GM21737 (cell line): Measurements from ENCODE around the gene P3H3.

Experiments used
- ATAC-seq: cut with Tn5 transposase; IDR thresholded peaks from one replicate; pipeline ENCODE4 v1.9.1; 2021; ENCODE audit warnings: mild to moderate bottlenecking, moderate library complexity; ENCODE audit not compliant: unreplicated experiment

Gene P3H3

DNA sequence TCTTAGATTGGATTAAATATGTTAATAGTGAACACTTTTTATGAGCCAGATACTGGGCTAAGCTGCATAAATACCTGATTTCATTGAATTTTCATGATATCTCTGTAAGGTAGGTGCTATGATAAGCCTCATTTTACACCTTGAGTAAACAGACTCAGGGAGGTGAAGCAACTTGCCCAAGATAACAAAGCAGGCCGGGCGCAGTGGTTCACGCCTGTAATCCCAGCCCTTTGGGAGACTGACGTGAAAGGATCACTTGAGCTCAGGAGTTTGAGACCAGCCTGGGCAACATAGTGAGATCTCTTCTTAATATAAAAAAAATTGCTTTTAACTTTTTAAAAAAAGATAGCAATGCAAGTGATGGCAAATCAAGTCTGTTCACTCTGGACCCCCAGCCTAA lies 13.9 kb downstream of the P3H3 start:
- no peak for ATAC-seq

DNA sequence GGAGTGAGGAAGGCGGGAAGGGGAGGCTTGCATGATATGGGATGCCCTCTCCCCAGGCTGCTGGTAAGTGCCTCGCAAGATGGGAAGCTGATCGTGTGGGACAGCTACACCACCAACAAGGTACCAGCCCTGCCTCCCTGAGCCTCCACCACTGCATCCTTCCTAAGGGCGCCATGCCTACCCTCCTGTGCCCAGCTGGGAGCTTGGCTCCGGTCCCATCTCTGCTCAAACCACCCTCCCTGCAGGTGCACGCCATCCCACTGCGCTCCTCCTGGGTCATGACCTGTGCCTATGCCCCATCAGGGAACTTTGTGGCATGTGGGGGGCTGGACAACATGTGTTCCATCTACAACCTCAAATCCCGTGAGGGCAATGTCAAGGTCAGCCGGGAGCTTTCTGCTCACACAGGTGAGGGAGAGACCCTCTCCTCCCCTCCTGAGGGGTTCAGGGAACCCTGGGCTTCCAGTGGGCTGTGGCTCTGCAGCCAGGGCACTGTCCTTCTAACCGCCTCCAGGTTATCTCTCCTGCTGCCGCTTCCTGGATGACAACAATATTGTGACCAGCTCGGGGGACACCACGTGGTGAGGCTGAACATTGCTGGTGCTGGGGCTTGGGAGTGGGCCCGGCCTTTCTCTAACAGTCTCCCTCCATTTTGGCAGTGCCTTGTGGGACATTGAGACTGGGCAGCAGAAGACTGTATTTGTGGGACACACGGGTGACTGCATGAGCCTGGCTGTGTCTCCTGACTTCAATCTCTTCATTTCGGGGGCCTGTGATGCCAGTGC lies 15.1 kb downstream of the P3H3 start:
- ATAC-seq: no peak

DNA sequence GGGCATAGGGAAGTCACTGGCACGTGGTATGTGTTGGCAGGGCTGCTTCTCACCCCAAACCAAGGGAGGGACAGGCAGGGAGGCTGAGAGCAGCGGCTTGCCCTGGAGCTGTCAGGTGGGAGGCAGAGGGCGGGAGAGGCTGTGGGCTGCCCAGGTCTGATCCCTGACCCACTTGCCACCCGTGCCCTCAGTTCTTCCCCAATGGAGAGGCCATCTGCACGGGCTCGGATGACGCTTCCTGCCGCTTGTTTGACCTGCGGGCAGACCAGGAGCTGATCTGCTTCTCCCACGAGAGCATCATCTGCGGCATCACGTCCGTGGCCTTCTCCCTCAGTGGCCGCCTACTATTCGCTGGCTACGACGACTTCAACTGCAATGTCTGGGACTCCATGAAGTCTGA lies 17.2 kb downstream of the P3H3 start:
- no peak for ATAC-seq

DNA sequence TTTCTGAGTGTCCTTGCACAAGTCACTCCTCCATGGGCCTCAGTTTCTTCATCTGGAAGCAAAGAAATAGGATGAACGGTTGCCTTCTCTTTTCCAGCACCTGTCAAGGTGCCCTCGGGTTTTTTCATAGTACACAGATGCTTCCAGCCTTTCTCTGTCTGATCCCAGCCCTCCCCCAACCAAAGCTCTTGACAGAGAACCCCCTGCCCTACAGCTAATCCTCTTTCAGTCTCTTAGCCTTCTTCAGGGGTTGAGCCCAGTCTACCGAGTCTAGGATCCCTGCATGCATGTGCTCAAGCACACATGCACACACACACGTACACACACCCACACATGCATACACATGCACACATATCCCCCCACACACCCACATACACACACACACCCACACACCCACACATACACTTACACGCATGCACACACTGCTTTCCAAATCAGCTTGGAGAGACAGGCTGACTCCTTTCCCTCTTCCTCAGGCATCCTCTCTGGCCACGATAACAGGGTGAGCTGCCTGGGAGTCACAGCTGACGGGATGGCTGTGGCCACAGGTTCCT lies 18.2 kb downstream of the P3H3 start:
- ATAC-seq: no peak

DNA sequence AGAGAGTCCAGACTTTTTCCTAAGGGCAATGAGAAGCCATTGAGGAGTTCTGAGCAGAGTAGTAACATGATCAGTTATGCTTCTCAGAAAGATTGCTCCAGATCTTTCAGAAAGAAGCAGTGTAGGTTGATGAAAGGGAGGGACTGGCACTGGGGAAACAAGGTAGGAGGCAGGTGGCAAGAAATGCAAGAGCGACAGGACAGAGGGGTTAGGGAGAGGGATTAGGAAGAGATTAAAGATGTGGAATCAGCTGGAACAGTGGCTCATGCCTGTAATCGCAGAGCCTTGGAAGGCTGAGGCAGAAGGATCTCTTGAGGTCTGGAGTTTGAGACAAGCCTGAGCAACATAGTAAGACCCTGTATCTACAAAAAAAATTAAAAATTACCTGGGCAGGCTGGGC lies 19.5 kb downstream of the P3H3 start:
- ATAC-seq: no peak

DNA sequence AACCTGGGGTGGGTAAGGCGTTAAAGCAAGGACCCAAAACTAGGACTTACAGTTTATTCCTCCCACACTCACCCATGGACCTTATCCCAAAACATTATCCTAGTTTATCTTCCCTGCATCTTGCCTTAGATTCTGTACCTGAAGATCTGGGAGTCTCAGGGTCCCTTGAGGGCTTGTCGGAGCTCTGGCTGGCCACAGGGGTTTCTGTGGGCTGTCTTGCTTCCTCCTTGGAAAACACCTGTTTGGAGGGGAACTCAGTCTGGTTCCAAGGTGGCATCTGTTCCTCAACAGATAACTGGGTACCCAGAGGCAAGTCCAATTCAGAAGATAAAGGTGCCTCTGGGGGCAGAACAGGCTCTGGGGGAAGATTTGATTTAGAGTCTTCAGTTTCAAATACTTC lies 21.2 kb downstream of the P3H3 start:
- no peak for ATAC-seq

DNA sequence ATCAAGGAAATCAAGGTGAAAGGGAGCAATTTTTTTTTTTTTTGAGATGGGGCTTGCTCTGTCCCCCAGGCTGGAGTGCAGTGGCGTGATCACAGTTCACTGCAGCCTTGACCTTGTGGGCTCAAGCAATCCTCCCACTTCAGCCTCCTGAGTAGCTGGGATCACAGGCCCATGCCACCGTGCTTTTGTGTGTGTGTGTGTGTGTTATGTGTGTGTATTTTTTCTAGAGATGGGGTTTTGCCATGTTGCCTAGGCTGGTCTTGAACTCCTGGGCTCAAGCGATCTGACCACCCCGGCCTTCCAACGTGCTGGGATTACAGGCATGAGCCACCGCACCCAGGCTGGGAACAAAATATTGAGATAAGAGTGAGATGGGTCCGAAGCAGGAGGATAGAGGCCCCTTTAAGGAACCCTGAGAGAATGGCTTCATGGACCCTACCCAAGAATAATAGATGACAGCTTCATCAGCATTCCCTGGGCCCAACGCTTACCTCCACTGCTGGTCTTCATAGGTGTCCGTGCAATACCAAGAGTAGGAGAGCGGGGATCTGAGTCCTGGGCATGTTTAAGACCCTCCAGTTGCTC lies 21.9 kb downstream of the P3H3 start:
- no peak for ATAC-seq

DNA sequence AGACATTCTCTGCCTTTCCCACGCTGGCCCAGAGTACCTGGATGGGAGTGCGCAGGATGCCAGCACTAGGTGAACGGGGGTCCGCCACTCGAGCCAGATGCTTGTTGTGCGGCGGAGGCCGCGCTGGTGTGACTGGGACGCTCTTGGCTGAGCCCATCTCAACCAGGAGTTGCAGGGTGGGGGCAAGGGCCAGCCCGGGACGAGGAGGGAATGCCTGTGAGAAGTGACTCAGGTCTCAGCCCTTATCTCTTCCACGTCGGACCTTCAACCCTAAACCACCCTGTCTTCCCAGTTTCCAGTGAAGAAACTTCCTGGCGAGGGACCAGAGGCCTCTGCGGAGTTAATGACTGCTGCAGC lies 22.6 kb downstream of the P3H3 start:
- ATAC-seq: no peak

DNA sequence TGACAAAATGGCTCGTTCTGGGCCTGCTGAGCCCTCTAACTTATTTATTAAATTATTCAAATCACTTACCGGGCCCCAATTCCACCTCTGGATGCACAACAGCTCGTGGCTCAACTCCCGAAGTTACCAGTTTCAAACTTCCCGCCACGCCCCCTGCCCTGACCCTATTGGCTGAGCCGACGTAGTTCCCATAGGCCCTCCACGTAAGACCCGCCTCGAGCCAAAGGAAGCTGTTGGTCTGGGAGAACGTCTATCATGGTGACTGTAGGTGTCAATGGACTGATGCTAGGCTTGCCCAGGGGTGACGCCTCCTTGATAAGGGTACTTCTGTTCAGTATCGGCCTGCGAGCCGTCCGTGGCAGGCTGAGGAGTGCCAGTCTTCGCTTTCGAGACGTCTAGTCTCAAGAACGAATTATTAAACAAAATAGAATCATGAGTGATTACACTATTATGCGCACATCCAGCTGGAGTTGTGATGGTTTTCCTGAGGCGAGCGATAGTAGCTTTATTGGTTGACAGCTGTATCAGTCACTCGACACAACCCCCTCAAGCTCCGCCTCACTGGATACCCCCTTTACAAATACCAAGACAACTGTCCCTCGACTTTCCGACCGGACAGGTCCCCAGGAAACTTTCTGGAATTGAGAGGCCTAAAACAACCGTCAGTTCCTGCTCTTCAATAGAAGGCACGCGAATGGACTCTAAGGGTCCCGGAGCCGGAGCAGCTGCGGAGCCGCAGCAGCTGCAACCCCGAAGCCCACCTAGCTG lies 23.1 kb downstream of the P3H3 start, which contains the start of gene CDCA3:
CDCA3 (minus strand) TSS at position 134 of the 768 bp plus-strand sequence. CDS start 334 bp downstream, outside the sequence.
- ATAC-seq: peak; percentile 42

DNA sequence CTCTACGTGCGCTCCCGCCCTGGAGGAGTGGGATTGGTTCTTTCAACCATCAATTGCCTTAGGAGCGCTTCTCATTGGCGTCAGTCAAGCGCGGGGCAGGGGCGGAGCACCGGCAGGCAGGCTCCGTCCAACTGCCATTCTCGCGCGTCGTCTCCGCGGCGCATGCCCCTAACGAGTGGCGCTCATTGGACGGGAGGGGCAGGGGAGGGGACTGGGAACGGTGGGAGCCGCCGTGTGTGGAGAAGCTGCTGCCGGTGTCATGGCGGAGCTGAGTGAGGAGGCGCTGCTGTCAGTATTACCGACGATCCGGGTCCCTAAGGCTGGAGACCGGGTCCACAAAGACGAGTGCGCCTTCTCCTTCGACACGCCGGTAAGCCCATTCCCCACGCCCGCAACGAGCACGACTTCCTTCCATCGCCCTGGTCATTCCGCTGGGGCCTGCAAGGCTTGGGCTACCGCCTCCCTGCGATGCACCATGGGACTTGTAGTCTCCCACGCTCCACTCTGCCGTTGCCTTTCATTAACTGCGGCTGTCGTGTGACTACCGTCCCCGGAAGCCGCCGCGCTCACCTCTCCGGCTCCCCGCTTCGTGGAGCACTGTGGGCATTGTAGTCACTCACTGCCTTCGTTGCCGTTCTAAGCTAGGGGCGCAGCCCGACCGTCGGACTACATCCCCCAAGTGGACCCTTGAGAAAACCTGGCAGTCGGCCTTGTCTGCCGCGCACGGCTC lies 23.9 kb downstream of the P3H3 start, which contains the start of gene USP5:
USP5 (plus strand) TSS at position 230 of the 730 bp plus-strand sequence; CDS start at position 260, 30 bp downstream.
- peak; percentile 73 for ATAC-seq

DNA sequence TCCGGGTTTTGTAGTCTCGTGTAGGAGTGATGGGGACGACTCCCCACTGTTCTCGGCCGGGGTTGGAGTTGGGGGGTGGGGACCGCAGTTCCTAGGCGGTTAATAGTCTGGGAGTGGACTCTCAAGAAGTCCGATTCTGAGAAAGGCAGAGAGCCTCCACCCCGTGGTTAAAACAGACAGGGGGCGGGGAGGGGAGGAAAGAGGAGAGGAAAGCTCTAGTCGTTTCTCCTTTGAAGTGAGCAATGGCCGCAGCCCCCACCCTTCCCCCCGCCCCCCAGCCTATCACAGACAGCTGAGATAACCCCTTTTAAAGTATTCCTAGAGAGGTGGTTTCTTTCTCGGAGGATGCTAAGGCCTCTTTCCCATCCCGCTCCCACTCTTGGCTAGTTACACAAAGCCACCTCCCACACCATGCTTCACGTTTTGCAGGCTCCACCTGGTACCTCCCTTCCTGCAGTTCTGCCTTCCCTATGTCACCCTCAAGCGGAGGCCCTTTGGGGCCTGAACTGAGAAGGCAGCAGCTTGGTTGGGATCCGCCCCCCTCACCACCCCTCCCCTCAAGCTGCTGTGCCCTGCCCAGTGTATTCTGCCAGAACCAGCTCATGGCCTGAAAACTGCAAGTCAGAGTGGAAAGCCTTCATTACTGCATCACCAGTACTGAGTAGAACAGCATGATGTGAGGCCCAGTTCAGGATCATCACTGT lies 24.6 kb downstream of the P3H3 start:
- no peak for ATAC-seq

DNA sequence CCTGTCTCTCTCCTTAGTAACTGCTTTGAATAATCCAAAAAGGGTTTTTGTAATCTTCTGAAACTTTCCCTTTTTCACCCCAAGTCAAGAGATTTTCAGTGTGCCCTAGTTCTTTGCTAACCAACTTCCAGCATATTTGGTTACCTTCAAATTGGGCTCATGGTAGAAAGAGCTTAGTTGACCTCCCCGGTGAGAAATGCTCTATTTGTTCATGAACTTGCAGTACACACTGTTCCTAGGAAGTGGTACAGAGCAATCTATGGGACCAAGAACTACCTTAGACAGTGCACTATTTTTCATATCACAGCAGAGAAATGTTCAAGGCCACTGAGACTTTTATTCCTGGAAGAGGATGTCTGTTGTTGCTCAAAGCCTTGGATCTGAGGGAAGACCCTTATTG lies 25.4 kb downstream of the P3H3 start:
- ATAC-seq: no peak

DNA sequence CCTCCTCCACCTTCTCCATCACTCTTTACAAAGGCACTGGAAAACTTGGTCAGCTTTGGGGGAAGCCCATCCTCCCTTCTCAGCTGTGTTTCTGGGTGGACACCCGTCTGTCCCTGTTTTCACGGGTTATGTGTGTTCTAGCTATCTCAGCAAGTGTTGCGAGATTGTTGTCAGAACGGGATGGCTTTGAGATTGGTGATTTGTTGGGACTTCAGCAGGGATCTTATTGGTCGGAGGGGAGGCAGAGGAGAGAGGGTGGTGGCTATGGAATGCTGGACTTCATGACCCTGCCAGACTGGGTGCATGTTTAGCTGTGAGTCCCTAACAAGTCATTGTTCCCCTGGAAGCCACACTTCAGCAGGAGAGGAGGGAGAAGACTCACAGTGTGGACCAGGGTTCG lies 25.8 kb downstream of the P3H3 start:
- no peak for ATAC-seq

DNA sequence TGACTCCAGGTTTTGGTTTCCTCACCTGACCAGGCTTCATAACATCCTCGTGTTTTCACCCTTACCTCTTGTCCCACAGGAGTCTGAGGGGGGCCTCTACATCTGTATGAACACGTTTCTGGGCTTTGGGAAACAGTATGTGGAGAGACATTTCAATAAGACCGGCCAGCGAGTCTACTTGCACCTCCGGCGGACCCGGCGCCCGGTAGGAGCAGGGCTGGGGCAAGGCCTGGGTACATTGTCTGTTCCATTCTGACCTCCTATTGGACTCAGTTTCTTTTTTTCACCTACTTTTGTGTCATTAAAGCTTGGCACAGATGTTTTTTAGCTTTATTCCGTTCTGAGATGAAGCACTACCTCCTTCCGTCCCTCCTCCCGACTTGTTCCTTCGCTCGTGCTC lies 27.1 kb downstream of the P3H3 start:
- ATAC-seq: no peak

DNA sequence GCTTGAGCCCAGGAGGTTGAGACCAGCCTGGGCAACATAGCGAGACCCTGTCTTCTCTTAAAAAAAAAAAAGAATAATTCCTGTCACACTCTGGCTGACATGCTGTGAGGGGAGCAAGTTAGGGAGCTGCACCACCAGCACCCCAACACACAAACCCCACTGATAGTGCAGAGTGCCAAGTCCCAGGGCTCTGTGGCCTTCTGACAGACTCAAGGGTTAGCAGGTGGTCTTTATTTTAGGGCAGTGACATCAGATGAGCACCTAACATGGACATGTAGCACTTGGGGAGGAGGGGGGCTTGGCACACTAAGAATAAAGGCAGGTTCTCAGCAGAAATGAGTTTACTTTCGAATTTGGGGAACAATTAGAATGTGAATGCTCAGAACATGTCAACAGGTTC lies 30.6 kb downstream of the P3H3 start:
- no peak for ATAC-seq

DNA sequence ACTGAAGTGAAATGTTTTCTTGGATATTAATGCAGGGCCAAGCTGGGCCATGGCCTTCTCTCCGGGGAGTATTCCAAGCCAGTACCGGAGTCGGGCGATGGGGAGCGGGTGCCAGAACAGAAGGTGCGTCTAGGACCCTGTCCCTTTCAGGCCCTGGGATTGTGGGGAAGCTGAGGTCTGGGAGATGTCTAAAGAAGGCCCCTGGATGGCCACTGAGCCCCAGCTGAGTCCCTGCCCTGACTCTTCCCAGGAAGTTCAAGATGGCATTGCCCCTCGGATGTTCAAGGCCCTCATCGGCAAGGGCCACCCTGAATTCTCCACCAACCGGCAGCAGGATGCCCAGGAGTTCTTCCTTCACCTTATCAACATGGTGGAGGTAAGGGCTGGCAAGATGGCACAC lies 31.9 kb downstream of the P3H3 start:
- no peak for ATAC-seq

DNA sequence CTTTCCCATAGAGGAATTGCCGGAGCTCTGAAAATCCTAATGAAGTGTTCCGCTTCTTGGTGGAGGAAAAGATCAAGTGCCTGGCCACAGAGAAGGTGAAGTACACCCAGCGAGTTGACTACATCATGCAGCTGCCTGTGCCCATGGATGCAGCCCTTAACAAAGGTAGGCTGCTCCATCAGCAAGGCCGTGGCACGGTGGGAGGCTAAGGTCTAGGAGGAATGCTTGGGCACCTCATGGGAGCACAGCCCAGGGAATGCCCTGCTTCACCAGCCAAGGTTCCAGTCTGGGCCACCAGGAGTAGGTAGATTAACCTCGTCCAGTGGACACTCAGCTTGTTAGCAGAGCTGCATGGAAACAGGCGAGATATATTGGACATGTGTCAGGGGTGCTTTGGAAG lies 32.7 kb downstream of the P3H3 start:
- no peak for ATAC-seq

DNA sequence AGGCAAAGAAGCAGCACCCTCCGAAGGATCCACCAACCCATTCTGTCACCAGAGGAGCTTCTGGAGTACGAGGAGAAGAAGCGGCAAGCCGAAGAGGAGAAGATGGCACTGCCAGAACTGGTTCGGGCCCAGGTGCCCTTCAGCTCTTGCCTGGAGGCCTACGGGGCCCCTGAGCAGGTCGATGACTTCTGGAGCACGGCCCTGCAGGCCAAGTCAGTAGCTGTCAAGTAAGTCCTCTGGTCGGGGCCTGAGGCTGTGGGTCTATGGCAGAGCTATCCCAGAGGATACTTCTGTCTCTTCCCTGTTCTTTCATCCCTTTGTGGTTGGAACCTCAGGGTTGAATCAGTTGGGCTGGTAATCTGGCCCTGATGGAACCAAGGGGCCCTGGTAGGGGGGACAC lies 33.2 kb downstream of the P3H3 start:
- ATAC-seq: no peak

DNA sequence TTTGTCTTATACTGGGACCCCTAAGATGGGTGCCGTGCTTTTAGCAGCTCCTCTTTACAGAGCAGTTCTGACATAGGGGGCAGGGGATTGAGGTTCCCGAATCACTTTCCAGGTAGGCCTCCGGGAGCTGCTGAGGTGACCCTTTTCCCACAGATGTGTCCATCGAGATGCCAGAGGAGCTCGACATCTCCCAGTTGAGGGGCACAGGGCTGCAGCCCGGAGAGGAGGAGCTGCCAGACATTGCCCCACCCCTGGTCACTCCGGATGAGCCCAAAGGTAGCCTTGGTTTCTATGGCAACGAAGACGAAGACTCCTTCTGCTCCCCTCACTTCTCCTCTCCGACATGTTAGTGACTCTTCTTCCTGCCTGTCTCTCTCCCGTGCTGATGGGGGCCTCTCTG lies 34.8 kb downstream of the P3H3 start:
- ATAC-seq: no peak

DNA sequence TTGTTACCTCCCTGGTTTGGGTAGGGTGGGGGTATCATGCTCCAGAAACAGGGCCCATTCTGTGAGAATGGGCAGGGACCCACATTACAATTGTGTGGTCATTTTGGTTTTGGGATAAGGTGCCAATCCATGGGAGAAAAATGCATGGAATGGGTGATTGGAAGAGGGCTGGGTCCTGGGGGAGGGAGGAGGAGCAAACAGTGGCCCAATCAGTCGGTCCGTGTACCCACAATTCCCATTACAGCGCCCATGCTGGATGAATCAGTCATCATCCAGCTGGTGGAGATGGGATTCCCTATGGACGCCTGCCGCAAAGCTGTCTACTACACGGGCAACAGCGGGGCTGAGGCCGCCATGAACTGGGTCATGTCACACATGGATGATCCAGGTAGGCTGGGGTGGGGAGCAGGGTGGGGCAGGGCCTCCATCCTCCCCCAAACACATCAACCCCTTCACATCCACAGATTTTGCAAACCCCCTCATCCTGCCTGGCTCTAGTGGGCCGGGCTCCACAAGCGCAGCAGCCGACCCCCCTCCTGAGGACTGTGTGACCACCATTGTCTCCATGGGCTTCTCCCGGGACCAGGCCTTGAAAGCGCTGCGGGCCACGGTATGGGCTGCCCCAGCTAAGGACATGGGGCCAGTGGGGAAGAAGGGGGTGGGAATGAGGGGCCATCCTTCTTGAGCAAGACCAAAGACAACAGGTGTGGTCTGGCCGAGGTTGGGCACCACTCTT lies 35.5 kb downstream of the P3H3 start:
- ATAC-seq: no peak
